IMR-90 (cell line): ENCODE results near the gene GJC1. TPM values are rescaled to one million over a fixed set of nuclear protein-coding genes. Genes with fewer than 3 reads are reported as not detected.

Experiments
- ATAC-seq: fragments of 200-7000 bp; cut with Tn5 transposase; 2 replicates; pipeline ENCODE4 v1.9.1; 2020; ENCODE audit warnings: low read depth, mild to moderate bottlenecking, moderate library complexity
- BruUV-seq: library from RNA; stranded (reverse); fragments of 400-500 nt; replicated peaks from 2 replicates; lab custom pipeline; 2021; lab: Mats Ljungman, UMichigan
- CTCF ChIA-PET: fragments of 300-600 bp; formaldehyde crosslinking; extraction: SDS; loops from one replicate; lab custom pipeline; 2021; ENCODE audit warnings: antibody characterized with exemption; lab: Yijun Ruan, JAX
- POLR2A ChIA-PET: fragments of 300-600 bp; sonication (Branson Sonifier 250); formaldehyde crosslinking; loops from one replicate; lab custom pipeline; 2022; ENCODE audit warnings: antibody characterized with exemption; ENCODE audit not compliant: unreplicated experiment; lab: Charles Lee
- DNase-seq: peaks from one replicate; pipeline ENCODE4 v3.0.0; 2013
- H2AFZ ChIP-seq: replicated peaks from 2 replicates; pipeline ENCODE3; 2013; ENCODE audit warnings: low read length, mild to moderate bottlenecking; ENCODE audit not compliant: poor library complexity
- H2AK5ac ChIP-seq: 2 replicates; pipeline ENCODE4 v1.6.1; 2013; ENCODE audit warnings: low read depth, low read length, inconsistent platforms
- H2AK9ac ChIP-seq: replicated peaks from 2 replicates; pipeline ENCODE3; 2013; ENCODE audit warnings: mild to moderate bottlenecking, low read depth, low read length, moderate library complexity; ENCODE audit not compliant: poor library complexity
- H2BK120ac ChIP-seq: 2 replicates; pipeline ENCODE4 v1.6.1; 2013; ENCODE audit warnings: low read depth, low read length, inconsistent platforms
- H2BK15ac ChIP-seq: 3 replicates; pipeline ENCODE4 v1.6.1; 2013; ENCODE audit warnings: low read depth, low read length, inconsistent platforms
- H2BK20ac ChIP-seq: 2 replicates; pipeline ENCODE4 v1.6.1; 2013; ENCODE audit warnings: low read depth, mild to moderate bottlenecking, inconsistent platforms, low read length, moderate library complexity
- H2BK5ac ChIP-seq: 2 replicates; pipeline ENCODE4 v1.6.1; 2013; ENCODE audit warnings: mild to moderate bottlenecking, low read depth, low read length, inconsistent platforms; ENCODE audit not compliant: poor library complexity, severe bottlenecking
- H3K14ac ChIP-seq: replicated peaks from 2 replicates; pipeline ENCODE4 v1.6.1; 2013; ENCODE audit warnings: low read depth, low read length, inconsistent platforms
- H3K18ac ChIP-seq: 2 replicates; pipeline ENCODE4 v1.6.1; 2013; ENCODE audit warnings: low read depth, low read length, control low read depth
- H3K23ac ChIP-seq: 2 replicates; pipeline ENCODE4 v1.6.1; 2013; ENCODE audit warnings: low read depth, low read length, inconsistent platforms
- H3K27ac ChIP-seq: 2 replicates; pipeline ENCODE4 v1.5.1; 2013; ENCODE audit warnings: mild to moderate bottlenecking, control low read depth, low read length; ENCODE audit not compliant: insufficient read depth
- H3K27me3 ChIP-seq: 2 replicates; pipeline ENCODE4 v1.6.1; 2013; ENCODE audit warnings: low read length; ENCODE audit not compliant: control insufficient read depth, insufficient read depth
- H3K36me3 ChIP-seq: 2 replicates; pipeline ENCODE4 v1.6.1; 2013; ENCODE audit warnings: low read length, mixed read lengths; ENCODE audit not compliant: control insufficient read depth, insufficient read depth
- H3K4ac ChIP-seq: 2 replicates; pipeline ENCODE4 v1.6.1; 2013; ENCODE audit warnings: low read depth, low read length, inconsistent platforms
- H3K4me1 ChIP-seq: 2 replicates; pipeline ENCODE4 v1.6.1; 2013; ENCODE audit warnings: low read length, mixed read lengths; ENCODE audit not compliant: control insufficient read depth, insufficient read depth
- H3K4me2 ChIP-seq: 2 replicates; pipeline ENCODE4 v1.6.1; 2013; ENCODE audit warnings: low read depth, mild to moderate bottlenecking, control low read depth, low read length, moderate library complexity
- H3K4me3 ChIP-seq: 2 replicates; pipeline ENCODE4 v1.5.1; 2013; ENCODE audit warnings: low read depth, mild to moderate bottlenecking, control low read depth, low read length, moderate library complexity; ENCODE audit not compliant: insufficient read depth
- H3K56ac ChIP-seq: 2 replicates; pipeline ENCODE4 v1.6.1; 2013; ENCODE audit warnings: low read length, inconsistent platforms; ENCODE audit not compliant: insufficient read depth; ENCODE audit errors: extremely low read depth
- H3K79me1 ChIP-seq, 2 experiments: 2 replicates each; pipeline ENCODE4 v1.6.1; 2013; ENCODE audit warnings: low read length in 2 of 2, inconsistent platforms in 1 of 2, low read depth in 1 of 2
- H3K9ac ChIP-seq: 2 replicates; pipeline ENCODE4 v1.6.1; 2013; ENCODE audit warnings: low read depth, low read length, control low read depth
- H3K9me1 ChIP-seq: 2 replicates; pipeline ENCODE4 v1.6.1; 2013; ENCODE audit warnings: low read length, inconsistent platforms; ENCODE audit not compliant: insufficient read depth
- H3K9me3 ChIP-seq: 2 replicates; pipeline ENCODE4 v1.6.1; 2013; ENCODE audit warnings: low read length; ENCODE audit not compliant: control insufficient read depth, insufficient read depth
- H4K20me1 ChIP-seq: 2 replicates; pipeline ENCODE4 v1.6.1; 2013; ENCODE audit warnings: low read length, inconsistent platforms; ENCODE audit not compliant: insufficient read depth
- H4K5ac ChIP-seq: 2 replicates; pipeline ENCODE4 v1.6.1; 2013; ENCODE audit warnings: mild to moderate bottlenecking, low read depth, low read length, control low read depth
- H4K8ac ChIP-seq, 2 experiments: 2 replicates each; pipeline ENCODE4 v1.6.1; 2013; ENCODE audit warnings: low read depth in 2 of 2, low read length in 2 of 2, control low read depth in 1 of 2, inconsistent platforms in 1 of 2
- H4K91ac ChIP-seq: 2 replicates; pipeline ENCODE4 v1.6.1; 2013; ENCODE audit warnings: low read depth, low read length, inconsistent platforms; ENCODE audit not compliant: insufficient read depth
- BHLHE40 ChIP-seq: fragments of 150-350 bp; IDR thresholded peaks from 2 replicates; pipeline ENCODE4 v1.6.1; 2016; ENCODE audit warnings: mild to moderate bottlenecking, low read depth, low read length
- CEBPB ChIP-seq: IDR thresholded peaks from 2 replicates; pipeline ENCODE4 v1.6.1; 2012; ENCODE audit warnings: low read depth, low read length, improper control_type of control experiment
- CHD1 ChIP-seq: IDR thresholded peaks from 2 replicates; pipeline ENCODE4 v1.6.1; 2012; ENCODE audit warnings: low read depth, low read length, improper control_type of control experiment
- ELK1 ChIP-seq: fragments of 150-350 bp; IDR thresholded peaks from 2 replicates; pipeline ENCODE4 v1.6.1; 2016; ENCODE audit warnings: low read depth, mild to moderate bottlenecking, low read length, moderate library complexity, borderline replicate concordance
- FOS ChIP-seq: fragments of 150-350 bp; IDR thresholded peaks from 2 replicates; pipeline ENCODE4 v1.6.1; 2016; ENCODE audit warnings: low read depth, low read length
- MAFK ChIP-seq: IDR thresholded peaks from 2 replicates; pipeline ENCODE4 v1.6.1; 2012; ENCODE audit warnings: low read depth, low read length, improper control_type of control experiment
- MAZ ChIP-seq: IDR thresholded peaks from 2 replicates; pipeline ENCODE4 v1.6.1; 2012; ENCODE audit warnings: low read depth, mild to moderate bottlenecking, low read length, improper control_type of control experiment, moderate library complexity, borderline replicate concordance
- MXI1 ChIP-seq: IDR thresholded peaks from 2 replicates; pipeline ENCODE4 v1.6.1; 2012; ENCODE audit warnings: low read depth, mild to moderate bottlenecking, low read length, moderate library complexity, borderline replicate concordance
- NFE2L2 ChIP-seq: fragments of 150-350 bp; IDR thresholded peaks from 2 replicates; pipeline ENCODE4 v1.6.1; 2016; ENCODE audit warnings: low read depth, mild to moderate bottlenecking, low read length
- POLR2A ChIP-seq: IDR thresholded peaks from 2 replicates; pipeline ENCODE4 v1.6.1; 2012; ENCODE audit warnings: mild to moderate bottlenecking, low read depth, low read length
- RAD21 ChIP-seq: IDR thresholded peaks from 2 replicates; pipeline ENCODE4 v1.6.1; 2012; ENCODE audit warnings: low read length, improper control_type of control experiment
- RCOR1 ChIP-seq: IDR thresholded peaks from 2 replicates; pipeline ENCODE4 v1.6.1; 2012; ENCODE audit warnings: mild to moderate bottlenecking, low read length, improper control_type of control experiment; ENCODE audit not compliant: insufficient replicate concordance
- RFX5 ChIP-seq: IDR thresholded peaks from 2 replicates; pipeline ENCODE4 v1.8.0; 2012; ENCODE audit warnings: low read depth, mild to moderate bottlenecking, low read length, moderate library complexity
- SMC3 ChIP-seq: fragments of 150-350 bp; IDR thresholded peaks from 2 replicates; pipeline ENCODE4 v1.6.1; 2016; ENCODE audit warnings: low read depth, mild to moderate bottlenecking, antibody characterized with exemption, low read length, moderate library complexity
- WGBS, 2 experiments: methylation state at CpG; one replicate each; pipeline versions ENCODE4 v1.1.5 to v1.1.7; 2013; ENCODE audit warnings: missing lambda C conversion rate in 2 of 2; ENCODE audit not compliant: insufficient read length in 1 of 2; ENCODE audit errors: extremely low coverage in 2 of 2; 5-methylcytosine and 5-hydroxymethylcytosine counted together
- dilution Hi-C: fragments of 300-500 bp; cut with HindIII; formaldehyde crosslinking; loops from one replicate; pipeline ENCODE4 v1.14.3; 2018; ENCODE audit warnings: low sequenced_read_pairs; ENCODE audit not compliant: unreplicated experiment
- in situ Hi-C: fragments of 300-500 bp; cut with MboI; formaldehyde crosslinking; loops from 3 replicates; pipeline ENCODE4 v1.14.3; 2019; ENCODE audit warnings: low sequenced_read_pairs, inconsistent platforms, mixed read lengths
- intact Hi-C: fragments of 100-400 bp; cut with micrococcal nuclease; formaldehyde crosslinking; loops from 2 replicates; pipeline ENCODE4 v1.10.0; 2022
- polyA plus RNA-seq, 3 experiments: library from polyadenylated mRNA; depleted of rRNA; stranded (reverse); fragments of >200 nt; gene quantifications; 2 replicates each; pipeline ENCODE4 v1.2.3, GENCODE V29; 2012; ENCODE audit warnings: low replicate concordance in 1 of 3
- total RNA-seq: library from RNA; depleted of rRNA; stranded (reverse); fragments of >200 nt; gene quantifications from 2 replicates; pipeline ENCODE4 v1.2.3, GENCODE V29; 2012
- TF ChIP-seq, protein P1 (sequence below): conservative IDR thresholded peaks from 2 replicates; pipeline ENCODE4 v1.5.1; 2012; ENCODE audit warnings: mild to moderate bottlenecking, low read depth, low read length, improper control_type of control experiment
- TF ChIP-seq, protein P2 (sequence below): fragments of 150-350 bp; IDR thresholded peaks from 2 replicates; pipeline ENCODE4 v1.6.1; 2017; ENCODE audit warnings: mild to moderate bottlenecking, antibody characterized with exemption, low read length, low read depth

Gene GJC1
- total and polyA plus RNA-seq, 2 of the 4 experiments (the other 2 are of a cell fraction) = 23.9 to 69.7 TPM

DNA sequence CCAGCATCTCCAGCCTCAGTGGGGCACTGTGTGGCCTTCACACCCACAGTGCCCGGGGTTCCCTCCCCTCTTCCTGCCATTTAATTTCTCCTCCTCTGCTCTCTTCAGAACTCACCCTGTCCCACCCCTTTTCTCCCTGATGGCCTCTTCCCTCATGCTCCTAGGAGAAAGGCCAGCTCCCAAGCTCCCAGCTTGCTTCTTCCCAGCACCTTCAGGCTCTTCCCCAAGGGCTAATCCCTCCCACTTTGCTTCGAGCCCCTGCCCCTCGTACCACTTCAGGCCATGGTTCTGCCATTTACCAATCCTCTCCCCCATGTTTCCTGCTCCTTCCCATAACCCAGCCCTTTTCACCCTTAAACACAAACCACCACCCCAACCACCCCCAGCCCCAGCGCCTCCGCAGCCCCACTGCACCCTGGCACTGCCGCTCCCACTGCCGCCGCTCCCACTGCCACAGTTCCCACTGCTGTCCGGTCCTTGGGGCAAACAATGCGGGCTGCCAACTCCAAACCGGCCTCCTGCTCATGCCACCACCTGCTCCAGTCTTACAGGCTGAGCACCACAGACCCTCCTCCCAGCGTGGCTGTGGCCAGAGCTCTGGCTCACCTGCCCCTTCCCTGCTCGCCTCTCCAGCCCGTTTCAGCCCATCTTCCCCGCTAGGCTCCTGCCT is 42.7 kb downstream of the GJC1 start:
- Histone ChIP-seq H2AK5ac (no peak overlapping the region), H4K91ac (no peak overlapping the region), H3K4me1 (peaks cover 4% of the 10 kb centered on the region), H2BK5ac (no peak overlapping the region), H3K23ac (no peak overlapping the region), H2AK9ac (no peak overlapping the region), H3K9me3 (no peaks in the 10 kb centered on the region), H3K4me3 (no peak overlapping the region), H4K5ac (no peak overlapping the region), H3K18ac (no peak overlapping the region), H3K27ac (no peak overlapping the region), H3K4ac (no peak overlapping the region), H2BK120ac (no peak overlapping the region), H3K27me3 (no peaks in the 10 kb centered on the region; the same call in 1 of the 2 replicates), H2AFZ (no peak overlapping the region), H3K36me3 (no peaks in the 10 kb centered on the region), H3K9me1 (no peaks in the 10 kb centered on the region; the same call in 1 of the 2 replicates), H3K9ac (no peak overlapping the region), H3K79me1 (no peaks in the 10 kb centered on the region; a peak in 1 of 4 replicates), H4K8ac (no peak overlapping the region), H3K56ac (no peak overlapping the region), H2BK20ac (no peak overlapping the region), H2BK15ac (no peak overlapping the region), H3K14ac (no peak overlapping the region), H3K4me2 (no peak overlapping the region), H4K20me1 (no peaks in the 10 kb centered on the region)
- POLR2A ChIA-PET = no interaction called here
- CTCF ChIA-PET = no interaction called here
- WGBS, 2 experiments = 72% methylated on average over 9 of the region's 15 CpGs; no CpG with 5 or more reads in 1 of the 2 experiments
- intact Hi-C loops = no loop called here
- DNase-seq = no peak
- no peak for TF ChIP-seq MAFK
- TF ChIP-seq POLR2A = no peak
- TF ChIP-seq FOS = no peak
- TF ChIP-seq BHLHE40 = no peak
- no peak for TF ChIP-seq CHD1
- no peak for TF ChIP-seq CEBPB
- TF ChIP-seq RAD21 = no peak
- TF ChIP-seq NFE2L2 = no peak
- no peak for TF ChIP-seq RFX5
- TF ChIP-seq RCOR1 = no peak
- TF ChIP-seq MXI1 = no peak
- TF ChIP-seq ELK1 = no peak
- TF ChIP-seq MAZ = no peak
- TF ChIP-seq SMC3 = no peak
- TF ChIP-seq, protein P1, sequence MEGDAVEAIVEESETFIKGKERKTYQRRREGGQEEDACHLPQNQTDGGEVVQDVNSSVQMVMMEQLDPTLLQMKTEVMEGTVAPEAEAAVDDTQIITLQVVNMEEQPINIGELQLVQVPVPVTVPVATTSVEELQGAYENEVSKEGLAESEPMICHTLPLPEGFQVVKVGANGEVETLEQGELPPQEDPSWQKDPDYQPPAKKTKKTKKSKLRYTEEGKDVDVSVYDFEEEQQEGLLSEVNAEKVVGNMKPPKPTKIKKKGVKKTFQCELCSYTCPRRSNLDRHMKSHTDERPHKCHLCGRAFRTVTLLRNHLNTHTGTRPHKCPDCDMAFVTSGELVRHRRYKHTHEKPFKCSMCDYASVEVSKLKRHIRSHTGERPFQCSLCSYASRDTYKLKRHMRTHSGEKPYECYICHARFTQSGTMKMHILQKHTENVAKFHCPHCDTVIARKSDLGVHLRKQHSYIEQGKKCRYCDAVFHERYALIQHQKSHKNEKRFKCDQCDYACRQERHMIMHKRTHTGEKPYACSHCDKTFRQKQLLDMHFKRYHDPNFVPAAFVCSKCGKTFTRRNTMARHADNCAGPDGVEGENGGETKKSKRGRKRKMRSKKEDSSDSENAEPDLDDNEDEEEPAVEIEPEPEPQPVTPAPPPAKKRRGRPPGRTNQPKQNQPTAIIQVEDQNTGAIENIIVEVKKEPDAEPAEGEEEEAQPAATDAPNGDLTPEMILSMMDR = no peak
- TF ChIP-seq, protein P2, sequence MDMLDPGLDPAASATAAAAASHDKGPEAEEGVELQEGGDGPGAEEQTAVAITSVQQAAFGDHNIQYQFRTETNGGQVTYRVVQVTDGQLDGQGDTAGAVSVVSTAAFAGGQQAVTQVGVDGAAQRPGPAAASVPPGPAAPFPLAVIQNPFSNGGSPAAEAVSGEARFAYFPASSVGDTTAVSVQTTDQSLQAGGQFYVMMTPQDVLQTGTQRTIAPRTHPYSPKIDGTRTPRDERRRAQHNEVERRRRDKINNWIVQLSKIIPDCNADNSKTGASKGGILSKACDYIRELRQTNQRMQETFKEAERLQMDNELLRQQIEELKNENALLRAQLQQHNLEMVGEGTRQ = no peak
- dilution Hi-C loops = no loop called here
- in situ Hi-C loops = no loop called here
- ATAC-seq = no peak
- BruUV-seq = no TSS peak
